ENCODE data around the gene TAS2R1.

TAS2R1 gene

DNA sequence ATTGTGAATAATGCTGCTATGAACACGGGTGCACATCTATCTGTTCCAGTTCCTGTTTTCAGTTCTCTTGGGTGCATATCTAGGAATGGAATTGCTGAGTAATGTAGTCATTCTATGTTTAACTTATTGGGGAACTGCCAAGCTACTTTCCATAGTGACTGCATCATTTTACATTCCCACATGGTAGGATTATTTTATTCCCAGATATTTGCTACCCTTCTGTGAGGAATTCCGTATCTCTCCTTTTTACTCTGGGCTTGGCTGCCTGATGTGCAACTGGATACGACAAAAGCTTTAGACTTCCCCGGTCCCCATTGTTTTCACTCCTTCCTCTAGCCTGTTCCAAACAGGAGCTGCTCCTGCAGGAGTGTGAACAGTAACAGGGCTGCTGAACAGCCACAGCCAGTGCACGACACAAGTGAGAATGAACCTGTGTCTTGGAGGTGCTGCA is 7.2 kb downstream of the TAS2R1 start:
- TF ChIP-seq, protein P1, sequence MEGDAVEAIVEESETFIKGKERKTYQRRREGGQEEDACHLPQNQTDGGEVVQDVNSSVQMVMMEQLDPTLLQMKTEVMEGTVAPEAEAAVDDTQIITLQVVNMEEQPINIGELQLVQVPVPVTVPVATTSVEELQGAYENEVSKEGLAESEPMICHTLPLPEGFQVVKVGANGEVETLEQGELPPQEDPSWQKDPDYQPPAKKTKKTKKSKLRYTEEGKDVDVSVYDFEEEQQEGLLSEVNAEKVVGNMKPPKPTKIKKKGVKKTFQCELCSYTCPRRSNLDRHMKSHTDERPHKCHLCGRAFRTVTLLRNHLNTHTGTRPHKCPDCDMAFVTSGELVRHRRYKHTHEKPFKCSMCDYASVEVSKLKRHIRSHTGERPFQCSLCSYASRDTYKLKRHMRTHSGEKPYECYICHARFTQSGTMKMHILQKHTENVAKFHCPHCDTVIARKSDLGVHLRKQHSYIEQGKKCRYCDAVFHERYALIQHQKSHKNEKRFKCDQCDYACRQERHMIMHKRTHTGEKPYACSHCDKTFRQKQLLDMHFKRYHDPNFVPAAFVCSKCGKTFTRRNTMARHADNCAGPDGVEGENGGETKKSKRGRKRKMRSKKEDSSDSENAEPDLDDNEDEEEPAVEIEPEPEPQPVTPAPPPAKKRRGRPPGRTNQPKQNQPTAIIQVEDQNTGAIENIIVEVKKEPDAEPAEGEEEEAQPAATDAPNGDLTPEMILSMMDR (IDR thresholded peaks at IDR 0.05; ENCODE audit: low read depth, low read length), result no peak
- no peaks in the 10 kb centered on the region for H3K9me3 ChIP-seq (ENCODE audit: severe bottlenecking)
- H3K4me3 ChIP-seq (ENCODE audit: low read depth, low read length), result no peak overlapping the region
- no peaks in the 10 kb centered on the region for H3K27me3 ChIP-seq (ENCODE audit: insufficient read depth, low read depth, severe bottlenecking)
- no peaks in the 10 kb centered on the region for H3K36me3 ChIP-seq
- no peak for DNase-seq
- H3K27ac ChIP-seq, result no peak overlapping the region

DNA sequence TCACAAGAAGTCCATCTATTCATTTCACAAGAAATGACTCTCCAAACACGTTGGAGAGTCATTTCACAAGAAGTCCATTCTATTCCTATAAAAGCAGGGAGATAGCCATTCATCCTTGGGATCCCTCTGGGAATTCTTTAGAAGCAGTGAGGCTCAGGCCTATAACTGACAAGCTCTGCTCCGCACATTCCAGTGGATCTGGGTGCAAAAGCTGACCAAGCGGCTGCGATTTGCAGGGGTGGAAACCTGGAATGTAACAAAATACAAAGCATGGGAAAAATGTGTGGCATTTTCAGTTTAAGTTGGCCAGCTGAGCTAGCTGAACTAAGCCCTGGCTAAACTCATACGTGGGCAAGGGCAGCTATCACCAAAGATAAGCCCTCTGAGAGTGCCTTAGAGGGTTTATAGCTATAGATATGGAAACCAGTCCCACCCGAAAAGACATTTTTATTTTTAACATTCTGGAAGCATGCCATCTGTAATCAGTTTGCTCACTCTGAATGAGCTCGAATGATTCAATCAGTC is 8.7 kb downstream of the TAS2R1 start:
- no peaks in the 10 kb centered on the region for H3K36me3 ChIP-seq
- no peak overlapping the region for H3K27ac ChIP-seq
- H3K4me3 ChIP-seq (ENCODE audit: low read depth, low read length), result no peak overlapping the region
- H3K27me3 ChIP-seq (ENCODE audit: insufficient read depth, low read depth, severe bottlenecking), result no peaks in the 10 kb centered on the region
- no peak for DNase-seq
- TF ChIP-seq, protein P1 (IDR thresholded peaks at IDR 0.05; ENCODE audit: low read depth, low read length), result no peak
- no peaks in the 10 kb centered on the region for H3K9me3 ChIP-seq (ENCODE audit: severe bottlenecking)

DNA sequence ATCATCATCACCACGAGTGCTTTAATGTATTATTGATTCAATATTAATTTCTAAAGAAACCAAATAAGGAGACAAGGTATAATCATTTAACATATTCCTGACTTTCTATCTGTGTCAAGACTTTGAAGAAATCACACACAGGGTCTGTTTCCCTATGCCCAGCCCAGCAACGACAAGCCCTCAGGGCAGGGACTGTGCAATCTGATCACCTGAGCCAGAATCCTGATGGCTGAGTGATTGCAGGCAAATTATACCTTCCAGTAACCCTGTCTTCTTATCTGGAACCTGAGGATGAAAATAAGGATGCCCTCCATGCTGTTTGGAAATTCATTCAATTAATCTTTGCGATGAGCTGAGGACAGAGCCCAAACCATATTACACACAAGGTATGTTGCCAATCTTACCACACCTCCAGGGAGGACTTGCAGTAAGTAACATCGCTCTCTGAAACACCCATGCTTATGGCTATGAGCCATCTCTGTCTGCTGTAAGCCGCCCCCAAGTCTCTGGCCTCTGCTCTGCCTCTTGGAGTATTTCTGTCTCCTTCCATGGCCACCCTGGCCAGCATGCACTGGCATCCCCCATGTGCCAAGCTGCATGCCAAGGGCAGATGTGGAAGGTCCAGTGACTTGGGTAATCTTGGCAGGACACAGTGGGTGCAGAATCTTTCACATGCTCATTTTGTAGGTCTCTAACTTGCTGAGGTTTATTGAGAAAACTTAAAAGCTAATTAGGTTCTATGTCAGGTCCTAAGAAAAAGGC is 10.6 kb downstream of the TAS2R1 start:
- H3K27ac ChIP-seq, result no peak overlapping the region
- no peaks in the 10 kb centered on the region for H3K27me3 ChIP-seq (ENCODE audit: insufficient read depth, low read depth, severe bottlenecking)
- no peaks in the 10 kb centered on the region for H3K36me3 ChIP-seq
- H3K4me3 ChIP-seq (ENCODE audit: low read depth, low read length), result no peak overlapping the region
- DNase-seq, result no peak
- TF ChIP-seq, protein P1 (IDR thresholded peaks at IDR 0.05; ENCODE audit: low read depth, low read length), result no peak
- H3K9me3 ChIP-seq (ENCODE audit: severe bottlenecking), result no peaks in the 10 kb centered on the region

DNA sequence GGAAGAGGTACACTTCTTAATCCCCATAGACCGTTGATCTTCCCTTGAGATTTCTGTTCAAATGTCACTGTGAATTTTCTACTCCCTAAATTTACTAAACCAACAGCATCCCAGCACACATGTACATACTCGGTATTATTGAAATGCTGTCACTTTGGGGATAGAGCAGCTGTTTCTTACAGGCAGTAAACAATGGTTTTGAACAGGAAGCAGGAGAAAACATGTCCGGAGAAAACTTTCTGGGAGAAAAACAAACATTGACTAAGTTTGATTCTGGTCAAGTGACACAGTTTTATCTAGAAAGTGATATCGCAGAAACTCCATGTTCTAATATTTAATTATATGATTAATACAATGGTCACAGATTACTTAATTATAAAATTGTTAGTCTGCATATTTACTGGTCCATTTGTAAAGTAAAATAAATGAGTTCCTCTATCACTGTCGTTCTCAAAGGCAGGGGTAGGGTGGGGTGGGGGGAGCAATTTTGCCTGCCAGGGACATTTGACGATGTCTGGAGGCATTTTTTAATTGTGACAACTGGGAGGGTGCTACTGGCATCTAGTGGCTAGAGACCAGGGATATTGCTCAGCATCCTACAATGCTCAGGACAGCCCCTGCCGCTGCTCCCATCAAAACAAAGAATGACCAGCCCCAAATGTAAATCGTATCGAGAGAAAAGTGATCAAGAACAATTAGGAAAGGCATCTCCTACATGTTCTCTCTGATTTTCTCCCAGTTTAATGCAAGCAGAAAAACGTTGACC is 12.2 kb downstream of the TAS2R1 start:
- TF ChIP-seq, protein P1 (IDR thresholded peaks at IDR 0.05; ENCODE audit: low read depth, low read length), result peak; percentile 27; the same call in 1 of the 2 replicates
- Histone ChIP-seq H3K27ac (peak overlapping the region; percentile 19; the same call in 1 of the 2 replicates), H3K36me3 (no peaks in the 10 kb centered on the region), H3K4me3 (ENCODE audit: low read depth, low read length) (no peak overlapping the region), H3K9me3 (ENCODE audit: severe bottlenecking) (no peaks in the 10 kb centered on the region), H3K27me3 (ENCODE audit: insufficient read depth, low read depth, severe bottlenecking) (no peaks in the 10 kb centered on the region)
- no peak for DNase-seq

DNA sequence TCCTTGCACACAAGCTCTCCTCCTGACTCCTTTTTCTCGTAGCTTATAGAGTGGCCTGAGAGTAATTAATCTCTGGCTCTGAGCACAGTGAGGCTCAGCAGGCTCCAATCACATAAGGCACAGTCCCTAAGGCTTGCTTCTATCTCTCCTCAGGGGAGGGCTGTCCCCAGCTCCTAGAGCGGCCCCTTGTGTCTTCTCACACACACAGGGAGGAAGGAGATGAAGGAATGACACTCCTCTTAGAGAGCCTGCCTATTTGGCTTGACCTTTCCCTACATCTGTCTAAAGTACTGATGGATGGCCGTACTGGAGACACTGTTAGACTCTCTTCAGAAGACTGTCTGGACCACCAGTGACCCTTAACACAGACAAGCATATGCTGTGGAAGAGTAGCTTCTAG is 12.9 kb downstream of the TAS2R1 start:
- no peaks in the 10 kb centered on the region for H3K36me3 ChIP-seq
- peak overlapping the region; percentile 70 for H3K27ac ChIP-seq
- no peak overlapping the region for H3K4me3 ChIP-seq (ENCODE audit: low read depth, low read length)
- H3K27me3 ChIP-seq (ENCODE audit: insufficient read depth, low read depth, severe bottlenecking), result no peaks in the 10 kb centered on the region
- no peaks in the 10 kb centered on the region for H3K9me3 ChIP-seq (ENCODE audit: severe bottlenecking)
- TF ChIP-seq, protein P1 (IDR thresholded peaks at IDR 0.05; ENCODE audit: low read depth, low read length), result peak; percentile 87
- peak; percentile 92 for DNase-seq

Data from WERI-Rb-1 (cell line).